WERI-Rb-1 (cell line): ENCODE measurements around the gene CEP350.

Experiments used
- DNase-seq: peaks from one replicate; pipeline ENCODE4 v3.0.0-alpha.2; 2020
- H3K27ac ChIP-seq: fragments of 250-450 bp; sonication (Bioruptor Pico); 2 replicates; pipeline ENCODE4 v1.5.1; 2020; ENCODE audit warnings: mild to moderate bottlenecking, moderate library complexity
- H3K27me3 ChIP-seq: fragments of 250-450 bp; sonication (Bioruptor Pico); 2 replicates; pipeline ENCODE4 v1.5.1; 2021; ENCODE audit warnings: mild to moderate bottlenecking, low read depth, moderate library complexity; ENCODE audit not compliant: insufficient read depth, severe bottlenecking
- H3K36me3 ChIP-seq: fragments of 250-450 bp; sonication (Bioruptor Pico); 2 replicates; pipeline ENCODE4 v1.5.1; 2020; ENCODE audit warnings: mild to moderate bottlenecking, moderate library complexity
- H3K4me3 ChIP-seq: 2 replicates; pipeline ENCODE4 v1.5.1; 2011; ENCODE audit warnings: low read depth, mild to moderate bottlenecking, control low read depth, low read length
- H3K9me3 ChIP-seq: fragments of 250-450 bp; sonication (Bioruptor Pico); 2 replicates; pipeline ENCODE4 v1.5.1; 2021; ENCODE audit warnings: mild to moderate bottlenecking, moderate library complexity; ENCODE audit not compliant: severe bottlenecking
- CTCF ChIP-seq: IDR thresholded peaks from 2 replicates; pipeline ENCODE4 v1.5.1; 2011; ENCODE audit warnings: low read depth, mild to moderate bottlenecking, control low read depth, inconsistent platforms, low read length

Gene CEP350

GRCh38 chr1:179937668-179938254 lies 16.8 kb upstream of the CEP350 start:
- H3K9me3 ChIP-seq, result no peaks in the 10 kb centered on the region
- H3K27ac ChIP-seq, result no peak overlapping the region
- H3K4me3 ChIP-seq, result no peak overlapping the region
- no peaks in the 10 kb centered on the region for H3K27me3 ChIP-seq
- H3K36me3 ChIP-seq, result no peaks in the 10 kb centered on the region
- DNase-seq, result no peak
- TF ChIP-seq CTCF, result no peak

- H3K36me3 ChIP-seq, result no peaks in the 10 kb centered on the region
- H3K9me3 ChIP-seq, result no peaks in the 10 kb centered on the region
- H3K27ac ChIP-seq, result no peak overlapping the region
- TF ChIP-seq CTCF, result no peak
- H3K27me3 ChIP-seq, result no peaks in the 10 kb centered on the region
- DNase-seq, result no peak
- no peak overlapping the region for H3K4me3 ChIP-seq
Measured at GRCh38 chr1:179938752-179939151, 15.9 kb upstream of the CEP350 start.

GRCh38 chr1:179939941-179940340 lies 14.7 kb upstream of the CEP350 start:
- no peaks in the 10 kb centered on the region for H3K36me3 ChIP-seq
- H3K4me3 ChIP-seq, result no peak overlapping the region
- H3K27ac ChIP-seq, result no peak overlapping the region
- TF ChIP-seq CTCF, result no peak
- no peaks in the 10 kb centered on the region for H3K27me3 ChIP-seq
- H3K9me3 ChIP-seq, result no peaks in the 10 kb centered on the region
- DNase-seq, result no peak

- peak; percentile 29 for DNase-seq
- Histone ChIP-seq H3K27ac (no peak overlapping the region), H3K27me3 (no peaks in the 10 kb centered on the region), H3K4me3 (no peak overlapping the region), H3K9me3 (no peaks in the 10 kb centered on the region), H3K36me3 (no peaks in the 10 kb centered on the region)
- TF ChIP-seq CTCF, result no peak
Measured at GRCh38 chr1:179941454-179941853, 13.2 kb upstream of the CEP350 start.

- peaks cover 5% of the 10 kb centered on the region for H3K36me3 ChIP-seq
- no peak overlapping the region for H3K27ac ChIP-seq
- H3K4me3 ChIP-seq, result no peak overlapping the region
- no peaks in the 10 kb centered on the region for H3K27me3 ChIP-seq
- TF ChIP-seq CTCF, result no peak
- DNase-seq, result no peak
- H3K9me3 ChIP-seq, result no peaks in the 10 kb centered on the region
Measured at GRCh38 chr1:179950651-179951050, 4.0 kb upstream of the CEP350 start.
